Activated naive CD8-positive, alpha-beta T cell treated with anti-CD3 and anti-CD28 coated beads, Interleukin-2, amount 50 U/mL, for 24 hours (primary cell): ENCODE results near the gene GYPE.
"Not testable (repeated sequence)": the region's sequence is repeated elsewhere in the genome, so short reads cannot be mapped to it uniquely, and the experiment has no call there.

Experiments
- ATAC-seq: fragments of 150-1000 bp; cut with Tn5 transposase; one replicate; pipeline ENCODE4 v1.10.0; 2021
- DNase-seq: peaks from one replicate; pipeline ENCODE4 v3.0.0; 2021
- H3K27ac Mint-ChIP-seq: one replicate; pipeline ENCODE4 v1.8.0; 2021; ENCODE audit warnings: mild to moderate bottlenecking, mixed read lengths
- H3K27me3 Mint-ChIP-seq: one replicate; pipeline ENCODE4 v1.8.0; 2021; ENCODE audit warnings: mixed read lengths
- H3K36me3 Mint-ChIP-seq: one replicate; pipeline ENCODE4 v1.8.0; 2021; ENCODE audit warnings: low read depth, mixed read lengths
- H3K4me1 Mint-ChIP-seq: one replicate; pipeline ENCODE4 v1.8.0; 2021; ENCODE audit warnings: mixed read lengths
- H3K4me3 Mint-ChIP-seq: one replicate; pipeline ENCODE4 v1.8.0; 2021; ENCODE audit warnings: mild to moderate bottlenecking, moderate library complexity, mixed read lengths
- H3K9me3 Mint-ChIP-seq: one replicate; pipeline ENCODE4 v1.8.0; 2021; ENCODE audit warnings: mixed read lengths

The GYPE gene

GRCh38 chr4:143905440-143905839 is at the start of gene GYPE:
Gene GYPE, minus strand, starts transcription at chr4:143905559. Its CDS starts 52 bp downstream, at chr4:143905507.
- not testable (repeated sequence) for H3K4me3 Mint-ChIP-seq, DNase-seq, H3K9me3 Mint-ChIP-seq, H3K27me3 Mint-ChIP-seq, ATAC-seq, H3K27ac Mint-ChIP-seq, H3K36me3 Mint-ChIP-seq
- H3K4me1 Mint-ChIP-seq, result peaks cover 11% of the 10 kb centered on the region

GRCh38 chr4:143951458-143951972 is 46.2 kb upstream of the GYPE start:
- not testable (repeated sequence) for DNase-seq, H3K36me3 Mint-ChIP-seq, H3K27ac Mint-ChIP-seq, H3K27me3 Mint-ChIP-seq, H3K4me1 Mint-ChIP-seq, H3K4me3 Mint-ChIP-seq
- peaks cover 19% of the 10 kb centered on the region for H3K9me3 Mint-ChIP-seq
- peak; percentile 28 for ATAC-seq

- H3K9me3 Mint-ChIP-seq, result peaks cover 19% of the 10 kb centered on the region
- H3K36me3 Mint-ChIP-seq, H3K4me1 Mint-ChIP-seq, H3K27ac Mint-ChIP-seq, DNase-seq, H3K27me3 Mint-ChIP-seq, H3K4me3 Mint-ChIP-seq, ATAC-seq: not testable (repeated sequence)
Measured at GRCh38 chr4:143950967-143951366, 45.6 kb upstream of the GYPE start.

GRCh38 chr4:143950185-143950584 is 44.8 kb upstream of the GYPE start:
- H3K27ac Mint-ChIP-seq, H3K27me3 Mint-ChIP-seq, H3K4me3 Mint-ChIP-seq, H3K36me3 Mint-ChIP-seq, DNase-seq, H3K4me1 Mint-ChIP-seq, ATAC-seq: not testable (repeated sequence)
- H3K9me3 Mint-ChIP-seq, result peaks cover 19% of the 10 kb centered on the region

GRCh38 chr4:143947493-143947892 is 42.1 kb upstream of the GYPE start:
- H3K27me3 Mint-ChIP-seq, H3K4me1 Mint-ChIP-seq, H3K36me3 Mint-ChIP-seq, H3K4me3 Mint-ChIP-seq, ATAC-seq, H3K27ac Mint-ChIP-seq, DNase-seq: not testable (repeated sequence)
- H3K9me3 Mint-ChIP-seq, result peaks cover 12% of the 10 kb centered on the region

GRCh38 chr4:143940708-143941107 is 35.3 kb upstream of the GYPE start:
- H3K4me1 Mint-ChIP-seq, H3K27me3 Mint-ChIP-seq, H3K36me3 Mint-ChIP-seq, H3K4me3 Mint-ChIP-seq, ATAC-seq, DNase-seq, H3K9me3 Mint-ChIP-seq, H3K27ac Mint-ChIP-seq: not testable (repeated sequence)

- Mint-ChIP-seq H3K9me3 (no peaks in the 10 kb centered on the region), H3K36me3 (no peaks in the 10 kb centered on the region), H3K4me3 (no peak overlapping the region), H3K27ac (no peak overlapping the region), H3K4me1 (no peaks in the 10 kb centered on the region), H3K27me3 (no peaks in the 10 kb centered on the region)
- no peak for ATAC-seq
- DNase-seq, result no peak
Measured at GRCh38 chr4:143939528-143939927, 34.2 kb upstream of the GYPE start.

GRCh38 chr4:143938890-143939289 is 33.5 kb upstream of the GYPE start:
- DNase-seq, H3K27me3 Mint-ChIP-seq, H3K27ac Mint-ChIP-seq, H3K4me3 Mint-ChIP-seq, H3K9me3 Mint-ChIP-seq, H3K36me3 Mint-ChIP-seq, H3K4me1 Mint-ChIP-seq, ATAC-seq: not testable (repeated sequence)

GRCh38 chr4:143921181-143921580 is 15.8 kb upstream of the GYPE start:
- Mint-ChIP-seq H3K36me3 (no peaks in the 10 kb centered on the region), H3K27me3 (no peaks in the 10 kb centered on the region)
- ATAC-seq, result no peak

GRCh38 chr4:143916485-143916884 is 11.1 kb upstream of the GYPE start:
- H3K4me3 Mint-ChIP-seq, H3K27ac Mint-ChIP-seq, H3K27me3 Mint-ChIP-seq, DNase-seq, ATAC-seq, H3K9me3 Mint-ChIP-seq, H3K36me3 Mint-ChIP-seq: not testable (repeated sequence)
- H3K4me1 Mint-ChIP-seq, result peaks cover 13% of the 10 kb centered on the region

More at GRCh38 chr4:143921181-143921580, 15.8 kb upstream of the GYPE start:
- Mint-ChIP-seq H3K4me3 (no peak overlapping the region), H3K4me1 (peaks cover 12% of the 10 kb centered on the region), H3K27ac (no peak overlapping the region), H3K9me3 (no peaks in the 10 kb centered on the region)
- no peak for DNase-seq

GRCh38 chr4:143912478-143912877 is 7.1 kb upstream of the GYPE start:
- not testable (repeated sequence) for H3K36me3 Mint-ChIP-seq, H3K9me3 Mint-ChIP-seq, ATAC-seq, DNase-seq, H3K27me3 Mint-ChIP-seq
- Mint-ChIP-seq H3K4me3 (peak overlapping the region; percentile 74), H3K4me1 (peaks cover 14% of the 10 kb centered on the region), H3K27ac (peak overlapping the region; percentile 77)

GRCh38 chr4:143911528-143912417 is 6.4 kb upstream of the GYPE start:
- Mint-ChIP-seq H3K4me1 (peaks cover 14% of the 10 kb centered on the region), H3K4me3 (peak overlapping the region; percentile 74), H3K27ac (peak overlapping the region; percentile 82)
- not testable (repeated sequence) for H3K9me3 Mint-ChIP-seq, H3K36me3 Mint-ChIP-seq, H3K27me3 Mint-ChIP-seq
- ATAC-seq (peak; percentile 62), DNase-seq (peak; percentile 36)

GRCh38 chr4:143910906-143911305 is 5.5 kb upstream of the GYPE start:
- Mint-ChIP-seq H3K4me3 (peak overlapping the region; percentile 74), H3K4me1 (peaks cover 14% of the 10 kb centered on the region)
- ATAC-seq, H3K27ac Mint-ChIP-seq, H3K36me3 Mint-ChIP-seq, DNase-seq, H3K9me3 Mint-ChIP-seq, H3K27me3 Mint-ChIP-seq: not testable (repeated sequence)

- not testable (repeated sequence) for H3K27me3 Mint-ChIP-seq, H3K9me3 Mint-ChIP-seq, H3K36me3 Mint-ChIP-seq, DNase-seq, H3K27ac Mint-ChIP-seq, H3K4me3 Mint-ChIP-seq
- ATAC-seq, result peak; percentile 75
- peaks cover 14% of the 10 kb centered on the region for H3K4me1 Mint-ChIP-seq
Measured at GRCh38 chr4:143907811-143908210, 2.5 kb upstream of the GYPE start.

GRCh38 chr4:143904431-143904830 is 928 bp downstream of the GYPE start:
- H3K9me3 Mint-ChIP-seq, H3K27me3 Mint-ChIP-seq, H3K36me3 Mint-ChIP-seq, DNase-seq, H3K4me1 Mint-ChIP-seq, H3K4me3 Mint-ChIP-seq, H3K27ac Mint-ChIP-seq, ATAC-seq: not testable (repeated sequence)
